ENCODE measurements around the gene WFDC10B.

The WFDC10B gene

DNA sequence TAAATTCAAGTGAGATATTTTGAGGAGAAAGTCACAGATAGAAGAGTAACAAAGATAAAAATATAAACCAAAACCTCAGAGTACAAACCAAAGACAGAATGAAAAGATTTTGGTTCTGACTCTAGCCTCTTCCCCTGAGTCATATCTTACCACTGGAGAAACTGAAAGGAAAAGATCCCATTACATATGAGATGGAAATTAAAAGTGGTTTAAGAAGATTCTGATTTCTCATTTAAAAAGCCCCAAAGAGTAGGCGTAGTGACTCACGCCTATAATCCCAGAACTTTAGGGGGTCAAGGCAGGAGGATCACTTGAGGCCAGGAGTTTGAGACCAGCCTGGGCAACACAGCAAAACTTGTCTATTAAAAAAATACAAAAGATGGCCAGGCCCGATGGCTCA lies 47.9 kb upstream of the WFDC10B start (continued):
- TF ChIP-seq RBAK (tag by site-specific recombination; IDR thresholded peaks at IDR 0.05) (no peak), ZNF266 (tag by site-specific recombination; IDR thresholded peaks at IDR 0.05; ENCODE audit: low read depth) (no peak), ZNF510 (tag by site-specific recombination; IDR thresholded peaks at IDR 0.05; ENCODE audit: insufficient replicate concordance) (no peak), ZNF324 (tag by site-specific recombination; IDR thresholded peaks at IDR 0.05) (no peak)
- TF ChIP-seq, protein P1, sequence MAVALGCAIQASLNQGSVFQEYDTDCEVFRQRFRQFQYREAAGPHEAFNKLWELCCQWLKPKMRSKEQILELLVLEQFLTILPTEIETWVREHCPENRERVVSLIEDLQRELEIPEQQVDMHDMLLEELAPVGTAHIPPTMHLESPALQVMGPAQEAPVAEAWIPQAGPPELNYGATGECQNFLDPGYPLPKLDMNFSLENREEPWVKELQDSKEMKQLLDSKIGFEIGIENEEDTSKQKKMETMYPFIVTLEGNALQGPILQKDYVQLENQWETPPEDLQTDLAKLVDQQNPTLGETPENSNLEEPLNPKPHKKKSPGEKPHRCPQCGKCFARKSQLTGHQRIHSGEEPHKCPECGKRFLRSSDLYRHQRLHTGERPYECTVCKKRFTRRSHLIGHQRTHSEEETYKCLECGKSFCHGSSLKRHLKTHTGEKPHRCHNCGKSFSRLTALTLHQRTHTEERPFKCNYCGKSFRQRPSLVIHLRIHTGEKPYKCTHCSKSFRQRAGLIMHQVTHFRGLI (tag by site-specific recombination; IDR thresholded peaks at IDR 0.05): no peak
- TF ChIP-seq, protein P2, sequence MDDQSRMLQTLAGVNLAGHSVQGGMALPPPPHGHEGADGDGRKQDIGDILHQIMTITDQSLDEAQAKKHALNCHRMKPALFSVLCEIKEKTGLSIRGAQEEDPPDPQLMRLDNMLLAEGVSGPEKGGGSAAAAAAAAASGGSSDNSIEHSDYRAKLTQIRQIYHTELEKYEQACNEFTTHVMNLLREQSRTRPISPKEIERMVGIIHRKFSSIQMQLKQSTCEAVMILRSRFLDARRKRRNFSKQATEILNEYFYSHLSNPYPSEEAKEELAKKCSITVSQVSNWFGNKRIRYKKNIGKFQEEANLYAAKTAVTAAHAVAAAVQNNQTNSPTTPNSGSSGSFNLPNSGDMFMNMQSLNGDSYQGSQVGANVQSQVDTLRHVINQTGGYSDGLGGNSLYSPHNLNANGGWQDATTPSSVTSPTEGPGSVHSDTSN (CRISPR knock-in tag; IDR thresholded peaks at IDR 0.05): no peak

DNA sequence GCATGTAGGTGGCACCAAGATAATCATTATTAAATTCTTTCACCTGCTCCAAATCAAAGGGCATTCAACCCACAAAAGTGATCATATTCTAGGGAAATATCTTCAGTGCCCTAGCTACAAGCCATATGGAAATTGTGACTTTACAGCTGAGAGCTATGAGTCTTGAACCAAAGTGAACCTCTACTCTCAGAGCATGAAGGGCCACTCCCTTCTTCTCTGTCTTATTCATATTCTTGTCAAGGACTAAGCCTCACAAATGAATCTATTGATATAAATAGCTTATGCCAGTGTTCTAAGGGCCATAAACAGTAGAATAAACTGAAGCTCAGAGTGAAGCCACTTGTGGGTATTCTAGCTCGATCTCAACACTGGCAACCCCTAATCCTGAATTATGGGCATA lies 46.9 kb upstream of the WFDC10B start:
- no peaks in the 10 kb centered on the region for H3K36me3 ChIP-seq (ENCODE audit: control insufficient read depth in 2 of 2, insufficient read depth in 1 of 2, low read length in 2 of 2)
- no peaks in the 10 kb centered on the region for H3K9me3 ChIP-seq (ENCODE audit: control insufficient read depth, insufficient read depth, low read depth, low read length)
- H3K4me3 ChIP-seq (ENCODE audit: low read depth, low read length): no peak overlapping the region
- no peak overlapping the region for H3K27ac ChIP-seq (ENCODE audit: extremely low read depth, low read depth, low read length)
- ChIA-PET CTCF (interaction anchor here (0.9 to 1.2 kb wide), 2 partner anchors 19 to 27 kb away, joined by 3 to 7 read pairs; no protein-coding TSS in a partner anchor), POLR2A (no interaction called here)
- no peaks in the 10 kb centered on the region for H3K4me1 ChIP-seq (ENCODE audit: control insufficient read depth, insufficient read depth, low read length)
- TF ChIP-seq ZNF324 (tag by site-specific recombination; IDR thresholded peaks at IDR 0.05): no peak
- TF ChIP-seq ZNF169 (tag by site-specific recombination; IDR thresholded peaks at IDR 0.05): no peak
- TF ChIP-seq BCL11A (tag by site-specific recombination; IDR thresholded peaks at IDR 0.05; ENCODE audit: low read depth): no peak
- no peak for TF ChIP-seq ZFHX2 (tag by site-specific recombination; conservative IDR thresholded peaks at IDR 0.05)
- TF ChIP-seq, protein P3, sequence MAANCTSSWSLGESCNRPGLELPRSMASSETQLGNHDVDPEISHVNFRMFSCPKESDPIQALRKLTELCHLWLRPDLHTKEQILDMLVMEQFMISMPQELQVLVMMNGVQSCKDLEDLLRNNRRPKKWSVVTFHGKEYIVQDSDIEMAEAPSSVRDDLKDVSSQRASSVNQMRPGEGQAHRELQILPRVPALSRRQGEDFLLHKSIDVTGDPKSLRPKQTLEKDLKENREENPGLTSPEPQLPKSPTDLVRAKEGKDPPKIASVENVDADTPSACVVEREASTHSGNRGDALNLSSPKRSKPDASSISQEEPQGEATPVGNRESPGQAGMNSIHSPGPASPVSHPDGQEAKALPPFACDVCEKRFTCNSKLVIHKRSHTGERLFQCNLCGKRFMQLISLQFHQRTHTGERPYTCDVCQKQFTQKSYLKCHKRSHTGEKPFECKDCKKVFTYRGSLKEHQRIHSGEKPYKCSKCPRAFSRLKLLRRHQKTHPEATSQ (tag by site-specific recombination; IDR thresholded peaks at IDR 0.05): no peak
- TF ChIP-seq ZNF114 (tag by site-specific recombination; IDR thresholded peaks at IDR 0.05): no peak
- no peak for TF ChIP-seq ZNF16 (tag by site-specific recombination; IDR thresholded peaks at IDR 0.05; ENCODE audit: low read depth)
- no peak for TF ChIP-seq GLIS1 (tag by site-specific recombination; IDR thresholded peaks at IDR 0.05)
- TF ChIP-seq KLF9 (tag by site-specific recombination; IDR thresholded peaks at IDR 0.05; ENCODE audit: low read depth): no peak
- no peak for TF ChIP-seq ZNF341 (tag by site-specific recombination; IDR thresholded peaks at IDR 0.05; ENCODE audit: low read depth)
- TF ChIP-seq, protein P4, sequence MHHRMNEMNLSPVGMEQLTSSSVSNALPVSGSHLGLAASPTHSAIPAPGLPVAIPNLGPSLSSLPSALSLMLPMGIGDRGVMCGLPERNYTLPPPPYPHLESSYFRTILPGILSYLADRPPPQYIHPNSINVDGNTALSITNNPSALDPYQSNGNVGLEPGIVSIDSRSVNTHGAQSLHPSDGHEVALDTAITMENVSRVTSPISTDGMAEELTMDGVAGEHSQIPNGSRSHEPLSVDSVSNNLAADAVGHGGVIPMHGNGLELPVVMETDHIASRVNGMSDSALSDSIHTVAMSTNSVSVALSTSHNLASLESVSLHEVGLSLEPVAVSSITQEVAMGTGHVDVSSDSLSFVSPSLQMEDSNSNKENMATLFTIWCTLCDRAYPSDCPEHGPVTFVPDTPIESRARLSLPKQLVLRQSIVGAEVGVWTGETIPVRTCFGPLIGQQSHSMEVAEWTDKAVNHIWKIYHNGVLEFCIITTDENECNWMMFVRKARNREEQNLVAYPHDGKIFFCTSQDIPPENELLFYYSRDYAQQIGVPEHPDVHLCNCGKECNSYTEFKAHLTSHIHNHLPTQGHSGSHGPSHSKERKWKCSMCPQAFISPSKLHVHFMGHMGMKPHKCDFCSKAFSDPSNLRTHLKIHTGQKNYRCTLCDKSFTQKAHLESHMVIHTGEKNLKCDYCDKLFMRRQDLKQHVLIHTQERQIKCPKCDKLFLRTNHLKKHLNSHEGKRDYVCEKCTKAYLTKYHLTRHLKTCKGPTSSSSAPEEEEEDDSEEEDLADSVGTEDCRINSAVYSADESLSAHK (tag by site-specific recombination; IDR thresholded peaks at IDR 0.05): no peak
- TF ChIP-seq ZNF311 (tag by site-specific recombination; IDR thresholded peaks at IDR 0.05; ENCODE audit: borderline replicate concordance): no peak
- TF ChIP-seq ZFP3 (tag by site-specific recombination; IDR thresholded peaks at IDR 0.05; ENCODE audit: low read depth): no peak
- no peak for TF ChIP-seq ZNF10 (tag by site-specific recombination; IDR thresholded peaks at IDR 0.05)
- TF ChIP-seq GFI1B (tag by site-specific recombination; IDR thresholded peaks at IDR 0.05): no peak
- TF ChIP-seq, protein P5, sequence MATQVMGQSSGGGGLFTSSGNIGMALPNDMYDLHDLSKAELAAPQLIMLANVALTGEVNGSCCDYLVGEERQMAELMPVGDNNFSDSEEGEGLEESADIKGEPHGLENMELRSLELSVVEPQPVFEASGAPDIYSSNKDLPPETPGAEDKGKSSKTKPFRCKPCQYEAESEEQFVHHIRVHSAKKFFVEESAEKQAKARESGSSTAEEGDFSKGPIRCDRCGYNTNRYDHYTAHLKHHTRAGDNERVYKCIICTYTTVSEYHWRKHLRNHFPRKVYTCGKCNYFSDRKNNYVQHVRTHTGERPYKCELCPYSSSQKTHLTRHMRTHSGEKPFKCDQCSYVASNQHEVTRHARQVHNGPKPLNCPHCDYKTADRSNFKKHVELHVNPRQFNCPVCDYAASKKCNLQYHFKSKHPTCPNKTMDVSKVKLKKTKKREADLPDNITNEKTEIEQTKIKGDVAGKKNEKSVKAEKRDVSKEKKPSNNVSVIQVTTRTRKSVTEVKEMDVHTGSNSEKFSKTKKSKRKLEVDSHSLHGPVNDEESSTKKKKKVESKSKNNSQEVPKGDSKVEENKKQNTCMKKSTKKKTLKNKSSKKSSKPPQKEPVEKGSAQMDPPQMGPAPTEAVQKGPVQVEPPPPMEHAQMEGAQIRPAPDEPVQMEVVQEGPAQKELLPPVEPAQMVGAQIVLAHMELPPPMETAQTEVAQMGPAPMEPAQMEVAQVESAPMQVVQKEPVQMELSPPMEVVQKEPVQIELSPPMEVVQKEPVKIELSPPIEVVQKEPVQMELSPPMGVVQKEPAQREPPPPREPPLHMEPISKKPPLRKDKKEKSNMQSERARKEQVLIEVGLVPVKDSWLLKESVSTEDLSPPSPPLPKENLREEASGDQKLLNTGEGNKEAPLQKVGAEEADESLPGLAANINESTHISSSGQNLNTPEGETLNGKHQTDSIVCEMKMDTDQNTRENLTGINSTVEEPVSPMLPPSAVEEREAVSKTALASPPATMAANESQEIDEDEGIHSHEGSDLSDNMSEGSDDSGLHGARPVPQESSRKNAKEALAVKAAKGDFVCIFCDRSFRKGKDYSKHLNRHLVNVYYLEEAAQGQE (tag by site-specific recombination; IDR thresholded peaks at IDR 0.05): no peak
- TF ChIP-seq ZNF561 (tag by site-specific recombination; IDR thresholded peaks at IDR 0.05; ENCODE audit: borderline replicate concordance): no peak
- TF ChIP-seq ZNF473 (tag by site-specific recombination; IDR thresholded peaks at IDR 0.05): no peak
- no peak for TF ChIP-seq ZNF174 (tag by site-specific recombination; IDR thresholded peaks at IDR 0.05)
